PC-3 (cell line): ENCODE measurements around the gene KCNJ11.

ENCODE experiments used
- EZH2 ChIP-seq: fragments of 300-600 bp; sonication (generic); IDR thresholded peaks from one replicate; pipeline ENCODE4 v1.6.1; 2017; ENCODE audit warnings: antibody characterized with exemption, mild to moderate bottlenecking, low read length; ENCODE audit not compliant: unreplicated experiment
- EZH2phosphoT487 ChIP-seq: fragments of 300-600 bp; sonication (generic); IDR thresholded peaks from 2 replicates; pipeline ENCODE4 v1.6.1; 2018; ENCODE audit warnings: mild to moderate bottlenecking, antibody characterized with exemption, low read length, borderline replicate concordance
- TF ChIP-seq, protein P1 (sequence below): fragments of 300-600 bp; sonication (generic); conservative IDR thresholded peaks from 2 replicates; pipeline ENCODE4 v1.5.1; 2017; ENCODE audit warnings: antibody characterized with exemption, low read depth, mild to moderate bottlenecking, low read length

DNA sequence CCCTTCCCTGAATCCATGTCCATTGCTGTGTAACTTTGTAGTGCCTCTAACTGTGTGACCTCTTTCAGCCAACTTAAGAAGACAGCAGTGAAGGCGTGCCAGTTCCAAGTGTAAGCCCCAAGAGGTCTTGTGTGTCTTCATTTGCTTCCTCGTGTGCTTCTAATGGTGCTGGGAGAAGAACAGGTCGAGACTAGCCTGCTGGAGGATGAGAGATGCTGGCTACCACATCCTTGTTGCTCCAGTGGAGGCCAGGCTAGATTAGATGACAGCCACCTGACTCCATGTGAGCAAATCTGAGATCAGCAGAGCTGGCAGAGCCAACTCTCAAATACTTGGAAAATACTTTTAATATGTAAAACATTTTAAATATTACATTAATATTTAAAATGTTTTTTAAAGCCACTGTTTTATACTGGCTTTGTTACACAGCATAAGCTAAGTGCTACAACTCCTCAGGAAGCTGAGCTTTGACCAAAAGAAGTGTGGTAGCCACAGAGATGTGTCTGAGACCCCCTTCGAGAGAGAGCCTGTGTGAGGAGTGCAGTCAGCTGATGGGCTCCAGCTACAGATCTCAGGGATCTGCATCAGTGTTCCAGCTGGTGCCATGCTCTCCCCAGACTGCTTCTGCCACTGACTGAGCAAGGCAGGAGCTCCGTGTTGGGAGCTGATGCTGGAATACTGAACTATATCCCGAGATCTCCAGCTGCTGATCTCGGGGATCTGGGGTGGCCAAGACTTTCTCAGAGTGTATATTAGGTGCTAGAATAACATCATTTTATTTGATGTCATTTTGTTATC is 8.9 kb downstream of the KCNJ11 start:
- TF ChIP-seq, protein P1, sequence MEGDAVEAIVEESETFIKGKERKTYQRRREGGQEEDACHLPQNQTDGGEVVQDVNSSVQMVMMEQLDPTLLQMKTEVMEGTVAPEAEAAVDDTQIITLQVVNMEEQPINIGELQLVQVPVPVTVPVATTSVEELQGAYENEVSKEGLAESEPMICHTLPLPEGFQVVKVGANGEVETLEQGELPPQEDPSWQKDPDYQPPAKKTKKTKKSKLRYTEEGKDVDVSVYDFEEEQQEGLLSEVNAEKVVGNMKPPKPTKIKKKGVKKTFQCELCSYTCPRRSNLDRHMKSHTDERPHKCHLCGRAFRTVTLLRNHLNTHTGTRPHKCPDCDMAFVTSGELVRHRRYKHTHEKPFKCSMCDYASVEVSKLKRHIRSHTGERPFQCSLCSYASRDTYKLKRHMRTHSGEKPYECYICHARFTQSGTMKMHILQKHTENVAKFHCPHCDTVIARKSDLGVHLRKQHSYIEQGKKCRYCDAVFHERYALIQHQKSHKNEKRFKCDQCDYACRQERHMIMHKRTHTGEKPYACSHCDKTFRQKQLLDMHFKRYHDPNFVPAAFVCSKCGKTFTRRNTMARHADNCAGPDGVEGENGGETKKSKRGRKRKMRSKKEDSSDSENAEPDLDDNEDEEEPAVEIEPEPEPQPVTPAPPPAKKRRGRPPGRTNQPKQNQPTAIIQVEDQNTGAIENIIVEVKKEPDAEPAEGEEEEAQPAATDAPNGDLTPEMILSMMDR = no peak
- TF ChIP-seq EZH2 (no peak), EZH2phosphoT487 (no peak)
